ENCODE data around the gene GRK5.
A peak's percentile ranks its signal among the peaks of the same experiment; 100 is the strongest.

Gene GRK5

GRCh38 chr10:119478811-119479341 lies 271.5 kb downstream of the GRK5 start:
- no peak for DNase-seq (ENCODE audit: low read depth in 3 of 3)

DNA sequence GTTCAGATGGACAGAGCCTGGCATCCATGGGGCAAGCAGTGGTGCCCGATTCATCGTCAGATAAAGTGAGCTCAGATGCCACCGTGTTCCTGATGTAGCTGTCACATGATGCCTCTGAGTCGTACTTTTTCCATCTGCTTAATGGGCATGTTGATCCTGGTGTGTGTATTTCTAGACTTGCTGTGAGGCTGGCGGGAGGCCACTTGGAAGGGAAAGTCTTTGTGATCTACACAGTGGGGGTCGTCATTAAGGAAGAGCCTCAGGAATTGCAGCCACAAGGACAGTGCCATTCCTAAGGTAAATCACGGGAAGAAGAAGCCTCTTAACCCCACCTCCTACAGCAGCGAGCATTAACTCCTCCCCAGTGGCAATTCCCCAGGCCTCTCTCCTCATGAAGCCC lies 272.2 kb downstream of the GRK5 start:
- DNase-seq (ENCODE audit: low read depth in 3 of 3) = no peak

DNA sequence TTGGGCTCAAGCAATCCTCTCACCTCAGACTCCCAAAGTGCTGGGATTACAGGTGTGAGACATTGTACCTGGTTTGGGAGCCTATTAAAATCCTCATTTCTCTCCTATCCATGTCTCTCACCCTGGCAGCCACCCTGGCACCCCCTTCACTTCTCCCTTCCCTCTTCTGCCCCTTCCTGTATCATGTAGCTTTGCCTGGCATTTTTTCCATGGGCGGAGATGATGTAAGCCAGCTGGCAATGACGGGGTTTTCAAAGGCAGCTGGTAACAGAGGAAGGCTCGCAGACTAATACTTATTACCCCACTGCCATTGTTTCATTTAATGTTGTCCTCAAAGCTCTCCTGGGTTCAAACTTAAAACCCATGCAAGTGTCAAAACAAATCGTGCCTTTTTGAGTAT lies 273.3 kb downstream of the GRK5 start:
- DNase-seq (ENCODE audit: low read depth in 3 of 3) = no peak

- DNase-seq (ENCODE audit: low read depth in 3 of 3) = no peak
These were observed 274.5 kb downstream of the GRK5 start for GRCh38 chr10:119481781-119482426.

- DNase-seq (ENCODE audit: low read depth in 3 of 3) = no peak
These were observed 275.6 kb downstream of the GRK5 start for GRCh38 chr10:119483001-119483400.

DNA sequence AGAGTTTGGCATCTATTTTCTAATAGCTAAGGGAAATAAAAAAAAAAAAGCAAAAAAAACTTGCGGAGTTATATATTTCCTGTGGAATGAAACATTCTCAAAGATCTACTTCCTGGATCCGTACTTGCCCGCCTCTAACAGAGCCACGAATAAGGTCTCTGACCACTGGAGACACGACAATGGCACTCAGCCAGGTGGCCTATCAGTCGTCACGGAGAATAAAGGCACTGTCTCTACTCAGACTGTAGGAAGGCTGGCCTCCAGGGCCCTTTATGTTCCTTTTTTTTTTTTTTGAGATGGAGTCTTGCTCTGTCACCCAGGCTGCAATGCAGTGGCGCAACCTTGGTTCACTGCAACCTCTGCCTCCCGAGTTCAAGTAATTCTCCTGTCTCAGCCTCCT lies 276.5 kb downstream of the GRK5 start:
- DNase-seq (ENCODE audit: low read depth in 3 of 3) = no peak

DNA sequence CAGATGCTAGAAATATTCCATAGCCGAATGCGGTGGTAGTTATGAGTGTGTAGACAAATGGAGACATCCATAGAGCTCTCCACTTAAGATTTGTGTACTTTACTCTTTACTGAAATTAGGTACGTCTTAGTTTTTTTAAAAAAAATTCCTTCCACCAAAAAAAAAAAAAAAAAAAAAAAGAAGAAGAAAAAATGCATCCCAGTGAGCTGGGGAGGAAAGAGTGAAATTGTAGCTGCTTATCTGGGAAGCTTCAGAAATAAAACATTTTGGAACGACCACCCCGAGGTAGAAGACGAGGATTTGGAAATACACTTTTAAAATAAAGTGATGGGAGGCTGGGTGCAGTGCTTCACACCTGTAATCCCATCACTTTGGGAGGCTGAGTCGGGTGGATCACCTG lies 281.3 kb downstream of the GRK5 start:
- no peak for DNase-seq (ENCODE audit: low read depth in 3 of 3)

DNA sequence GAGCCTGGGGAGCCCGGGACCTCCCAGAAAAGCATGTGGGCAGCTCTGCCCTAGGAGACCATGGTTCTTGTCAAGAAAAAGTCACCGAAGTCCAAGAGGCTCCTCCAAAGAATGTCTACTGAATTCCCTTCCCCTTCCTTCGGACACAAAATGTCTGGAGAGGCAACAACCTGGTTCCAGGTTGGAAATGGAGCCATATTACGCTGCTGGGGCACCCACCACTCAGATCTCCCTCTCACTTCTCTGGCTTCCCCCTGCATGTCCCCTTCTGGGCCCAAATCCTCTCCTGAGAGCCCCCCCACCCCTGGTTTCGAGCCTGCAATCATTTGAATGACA lies 282.6 kb downstream of the GRK5 start:
- no peak for DNase-seq (ENCODE audit: low read depth in 3 of 3)

DNA sequence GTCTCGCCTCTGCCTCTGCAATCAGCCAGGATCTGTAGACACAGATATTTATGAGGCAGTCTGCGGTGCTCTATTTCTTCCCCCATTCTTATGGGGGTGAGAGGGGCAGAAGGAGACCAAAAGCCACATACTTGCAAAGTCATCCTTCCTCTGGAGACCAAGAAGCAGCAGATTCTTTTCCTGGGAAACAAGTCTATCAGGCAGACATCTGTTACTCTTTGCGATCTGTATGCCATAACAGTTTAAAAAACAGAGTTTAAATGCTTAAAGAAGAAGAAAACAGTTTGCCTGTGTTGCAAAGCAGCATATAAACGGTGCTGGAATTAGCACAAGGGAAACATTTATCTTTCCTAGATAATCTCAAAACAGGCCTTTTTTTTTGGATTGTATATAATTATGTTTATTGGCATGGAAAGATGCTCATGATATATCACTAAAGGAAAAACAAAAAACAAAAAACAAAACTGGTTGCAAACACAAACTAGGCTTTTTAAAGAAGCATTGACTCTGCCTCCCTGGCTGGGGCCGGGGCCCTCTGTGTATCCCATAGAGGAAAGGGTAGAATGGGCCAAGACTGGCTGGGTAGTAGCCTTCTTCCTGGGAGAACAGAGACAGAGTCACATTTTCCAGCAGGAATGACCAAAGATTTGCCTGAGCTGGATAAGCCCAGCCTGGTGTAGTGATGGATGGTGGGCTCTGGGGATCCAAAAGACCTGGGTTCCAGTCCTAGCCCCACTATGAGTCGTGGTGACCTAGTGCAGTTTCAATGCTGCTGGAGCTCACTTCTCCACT lies 284.8 kb downstream of the GRK5 start:
- DNase-seq (ENCODE audit: low read depth in 3 of 3) = no peak

GRCh38 chr10:119493155-119493554 lies 285.8 kb downstream of the GRK5 start:
- DNase-seq (ENCODE audit: low read depth in 3 of 3) = no peak

DNA sequence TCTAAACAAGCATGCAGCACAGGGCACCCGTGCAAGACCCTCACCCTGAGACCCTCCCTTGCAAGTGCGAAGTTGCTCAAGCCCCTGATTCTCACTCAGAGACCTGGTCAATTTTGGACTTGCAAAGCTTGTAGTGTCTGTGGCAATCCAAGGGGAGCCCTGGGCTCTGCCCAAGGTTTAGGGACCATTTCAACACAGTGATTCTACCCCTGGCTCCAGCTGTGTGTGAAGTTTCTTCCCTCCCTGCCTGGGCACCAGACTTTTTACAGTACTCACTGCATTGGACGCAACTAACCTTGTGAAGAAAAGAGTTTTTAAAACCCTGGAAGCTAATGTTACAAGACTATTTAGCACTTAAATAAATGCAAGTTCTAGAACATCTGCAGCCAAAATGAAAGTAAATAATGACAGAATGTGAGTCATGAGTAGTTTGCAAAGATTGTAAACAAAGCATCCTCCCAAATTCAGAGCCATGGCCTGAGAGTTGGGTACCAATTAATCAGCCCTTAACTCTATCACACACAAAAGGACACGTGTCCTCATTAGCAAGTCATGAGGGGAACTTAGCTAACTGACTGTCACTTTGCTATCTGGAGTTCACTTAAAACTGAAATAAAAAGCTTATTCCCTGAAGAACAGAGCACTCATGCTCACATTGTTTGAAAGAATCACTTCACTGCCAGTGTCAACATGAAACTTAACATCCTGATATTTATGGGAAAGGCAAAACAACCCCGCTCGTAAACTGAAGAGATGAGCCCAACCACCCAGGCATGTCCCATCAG lies 287.1 kb downstream of the GRK5 start:
- no peak for DNase-seq (ENCODE audit: low read depth in 3 of 3)

- DNase-seq (ENCODE audit: low read depth in 3 of 3) = no peak
These were observed 287.7 kb downstream of the GRK5 start for GRCh38 chr10:119495021-119495505.

DNA sequence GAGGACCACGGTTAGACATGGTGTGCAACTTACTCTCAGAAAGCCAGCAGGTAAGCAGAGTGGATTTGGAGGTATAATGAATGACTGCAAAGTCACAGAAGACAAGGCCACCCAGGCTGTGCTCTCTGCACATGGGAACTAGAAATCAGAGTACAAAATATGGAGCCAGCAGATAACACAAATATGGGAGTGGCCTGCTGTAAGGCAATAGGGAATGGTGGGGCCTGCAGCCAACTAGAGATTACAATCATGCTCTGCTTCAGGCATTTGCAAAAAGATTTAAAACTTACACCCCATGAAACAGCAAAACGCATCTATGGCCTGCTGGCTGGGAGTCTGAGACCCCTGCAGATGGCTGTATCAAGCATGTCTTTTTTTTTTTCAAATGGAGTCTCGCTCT lies 288.2 kb downstream of the GRK5 start:
- DNase-seq (ENCODE audit: low read depth in 3 of 3) = no peak

DNA sequence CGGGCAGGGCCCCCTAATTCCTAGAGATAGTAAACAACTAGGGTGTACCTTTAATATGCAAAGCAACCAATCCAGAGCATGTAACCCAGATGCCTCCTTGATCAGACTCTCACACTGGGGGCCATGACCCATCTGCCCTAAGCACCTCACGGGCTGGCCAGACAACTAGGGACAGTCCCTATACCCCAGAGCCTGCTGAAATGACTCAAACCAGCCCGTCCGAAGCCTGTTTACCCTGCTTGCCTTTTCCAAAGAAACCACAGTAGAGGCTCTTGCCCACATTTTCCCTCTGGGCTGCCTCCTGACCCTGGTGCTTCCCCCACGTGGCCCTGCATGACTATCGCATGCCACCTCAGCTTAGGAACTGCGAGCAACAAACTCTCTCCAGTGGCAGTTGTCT lies 288.9 kb downstream of the GRK5 start:
- DNase-seq (ENCODE audit: low read depth in 3 of 3) = no peak

- DNase-seq (ENCODE audit: low read depth in 3 of 3) = no peak
These were observed 289.9 kb downstream of the GRK5 start for GRCh38 chr10:119497243-119497642.

- DNase-seq (ENCODE audit: low read depth in 3 of 3) = no peak
These were observed 291.7 kb downstream of the GRK5 start for GRCh38 chr10:119498889-119499676.

GRCh38 chr10:119499677-119500002 lies 292.3 kb downstream of the GRK5 start:
- no peak for DNase-seq (ENCODE audit: low read depth in 3 of 3)

DNA sequence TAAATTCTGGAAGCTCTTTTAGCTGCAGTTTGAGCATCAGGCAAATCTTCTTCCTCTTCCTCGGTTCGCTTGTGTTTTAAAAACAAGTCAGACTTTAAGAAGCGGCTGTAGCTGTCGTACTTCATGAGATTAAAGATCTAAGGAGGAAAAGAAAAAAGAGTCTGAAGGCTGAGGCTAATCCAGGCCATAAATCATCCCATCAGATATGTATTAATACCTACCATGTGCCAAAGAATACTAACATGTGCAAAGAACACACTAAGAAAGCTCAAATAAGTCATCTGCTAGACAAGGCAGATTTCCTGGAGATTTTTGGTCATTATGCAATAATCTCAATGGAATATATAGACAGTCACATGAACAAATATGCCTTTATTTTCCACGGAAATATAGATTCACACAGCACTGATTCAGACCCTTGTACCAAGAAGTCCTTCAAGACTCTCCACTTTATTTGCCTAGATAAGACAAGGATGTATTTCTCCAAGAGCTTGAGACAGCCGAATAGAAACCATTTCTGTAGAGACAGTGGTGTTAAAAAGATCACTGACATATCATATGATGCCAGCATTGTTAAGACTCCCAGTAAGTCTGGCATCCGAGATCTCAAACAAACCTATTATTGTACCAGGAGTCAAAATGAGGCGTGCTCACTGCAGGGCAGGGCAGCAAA lies 292.9 kb downstream of the GRK5 start:
- no peak for DNase-seq (ENCODE audit: low read depth in 3 of 3)

GRCh38 chr10:119500821-119501220 lies 293.4 kb downstream of the GRK5 start:
- no peak for DNase-seq (ENCODE audit: low read depth in 3 of 3)

DNA sequence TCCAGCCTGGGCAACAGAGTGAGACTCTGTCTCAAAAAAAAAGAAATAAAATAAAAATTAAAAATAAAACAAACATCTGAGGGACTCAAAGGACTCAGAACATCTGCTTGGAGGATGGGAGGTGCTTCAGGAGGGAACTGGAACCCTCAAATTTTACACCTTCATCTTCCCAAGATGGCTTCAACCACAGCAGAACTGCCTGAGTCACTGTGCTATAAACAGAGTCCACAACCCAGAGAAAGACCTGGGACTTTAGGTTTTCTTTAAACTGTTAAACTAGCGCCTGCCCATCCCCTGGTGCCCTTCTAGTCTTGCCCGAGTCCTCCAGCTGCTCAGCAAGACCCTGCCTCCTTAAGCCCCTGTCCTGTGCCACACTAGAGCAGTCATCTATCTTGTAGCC lies 294.3 kb downstream of the GRK5 start:
- DNase-seq (ENCODE audit: low read depth in 3 of 3) = no peak

DNA sequence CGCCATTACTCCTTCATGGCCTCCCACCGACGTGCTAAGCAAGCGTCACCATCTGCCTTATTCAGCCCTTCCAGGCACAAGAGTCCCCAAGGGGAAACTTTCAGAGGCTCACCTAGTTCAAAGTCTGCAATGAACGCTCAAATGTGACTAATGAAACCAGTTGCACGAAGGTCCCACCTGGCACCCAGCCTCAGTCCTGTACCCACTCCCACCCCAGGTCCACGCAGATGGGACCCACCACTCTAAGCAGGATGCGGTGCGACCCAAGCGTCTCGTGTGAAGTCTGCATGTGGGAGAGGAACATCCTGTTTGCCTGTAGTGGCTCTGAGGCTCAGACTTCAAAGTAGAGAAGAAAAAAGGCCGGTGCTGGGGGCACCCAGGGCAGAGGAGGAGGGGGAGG lies 294.8 kb downstream of the GRK5 start:
- peak; percentile 41 to 79 (median 49) for DNase-seq (ENCODE audit: low read depth in 3 of 3)

Data from stimulated activated CD4-positive, alpha-beta T cell treated with anti-CD3 and anti-CD28 coated beads, TNF-alpha, amount 100 ng/mL, for 4 hours (primary cell).